HG02798 (cell line): ENCODE measurements around the gene MEGF10.

Source experiments
- ATAC-seq: cut with Tn5 transposase; IDR thresholded peaks from one replicate; pipeline ENCODE4 v1.9.1; 2021; ENCODE audit warnings: mild to moderate bottlenecking; ENCODE audit not compliant: unreplicated experiment, poor library complexity

Gene MEGF10

GRCh38 chr5:127406326-127407121 lies 115.9 kb downstream of the MEGF10 start:
- ATAC-seq = no peak

- ATAC-seq = no peak
Measured at GRCh38 chr5:127409246-127409917, 118.8 kb downstream of the MEGF10 start.

- ATAC-seq = peak; percentile 58
Measured at GRCh38 chr5:127409921-127410675, 119.5 kb downstream of the MEGF10 start.

- peak; percentile 69 for ATAC-seq
Measured at GRCh38 chr5:127410959-127411358, 120.4 kb downstream of the MEGF10 start.

GRCh38 chr5:127411381-127411780 lies 120.8 kb downstream of the MEGF10 start:
- no peak for ATAC-seq

- no peak for ATAC-seq
Measured at GRCh38 chr5:127412698-127413097, 122.1 kb downstream of the MEGF10 start.

- no peak for ATAC-seq
Measured at GRCh38 chr5:127415034-127415433, 124.4 kb downstream of the MEGF10 start.

GRCh38 chr5:127416906-127417305 lies 126.3 kb downstream of the MEGF10 start:
- no peak for ATAC-seq

GRCh38 chr5:127417528-127417927 lies 126.9 kb downstream of the MEGF10 start:
- no peak for ATAC-seq

- ATAC-seq = no peak
Measured at GRCh38 chr5:127418367-127418766, 127.8 kb downstream of the MEGF10 start.

GRCh38 chr5:127418974-127419682 lies 128.5 kb downstream of the MEGF10 start:
- ATAC-seq = no peak

- no peak for ATAC-seq
Measured at GRCh38 chr5:127419683-127420257, 129.2 kb downstream of the MEGF10 start.

- no peak for ATAC-seq
Measured at GRCh38 chr5:127420758-127421157, 130.2 kb downstream of the MEGF10 start.

GRCh38 chr5:127421471-127421870 lies 130.9 kb downstream of the MEGF10 start:
- no peak for ATAC-seq

GRCh38 chr5:127423173-127423798 lies 132.7 kb downstream of the MEGF10 start:
- no peak for ATAC-seq

- ATAC-seq = no peak
Measured at GRCh38 chr5:127425037-127425436, 134.4 kb downstream of the MEGF10 start.

GRCh38 chr5:127425868-127426267 lies 135.3 kb downstream of the MEGF10 start:
- ATAC-seq = no peak

GRCh38 chr5:127426661-127427060 lies 136.1 kb downstream of the MEGF10 start:
- ATAC-seq = no peak

GRCh38 chr5:127428276-127428675 lies 137.7 kb downstream of the MEGF10 start:
- no peak for ATAC-seq

- no peak for ATAC-seq
Measured at GRCh38 chr5:127428748-127429147, 138.2 kb downstream of the MEGF10 start.
